ENCODE results near the gene IL16. TPM values are rescaled to one million over a fixed set of nuclear protein-coding genes. Genes with fewer than 3 reads are reported as not detected.
"Not testable (repeated sequence)": the region's sequence is repeated elsewhere in the genome, so short reads cannot be mapped to it uniquely, and the experiment has no call there.

The IL16 gene
- total RNA-seq, 1 donor from 2014 or later, result 2.5 TPM

DNA sequence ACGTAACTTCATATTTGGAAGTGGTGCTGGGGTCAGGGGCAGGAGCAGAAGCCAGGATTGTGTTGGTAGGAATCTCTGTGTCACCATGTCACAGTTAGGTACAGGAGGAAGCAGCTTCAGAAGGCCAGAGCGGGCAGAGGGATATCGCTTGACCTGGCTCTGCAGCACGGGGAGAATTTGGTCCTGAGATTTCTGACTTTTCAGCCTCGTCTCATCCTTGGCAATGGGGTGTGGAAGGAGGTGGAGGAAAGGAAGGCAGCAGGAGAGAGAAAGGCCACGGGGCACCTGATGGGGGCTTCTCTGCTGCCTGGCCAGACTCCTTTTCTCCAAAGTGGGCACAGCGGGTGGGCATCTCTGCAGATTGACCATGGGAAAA, 564 bp downstream of the IL16 start:
- intact Hi-C loops (cut with DNase I), result no loop called here
- DNase-seq (ENCODE audit: low spot score), result no peak

- intact Hi-C loops (cut with DNase I), result no loop called here
- DNase-seq (ENCODE audit: low spot score), result no peak
These were observed 1.1 kb downstream of the IL16 start for GRCh38 chr15:81197688-81198281.

GRCh38 chr15:81199031-81199779, 2.5 kb downstream of the IL16 start:
- intact Hi-C loops (cut with DNase I), result no loop called here

DNA sequence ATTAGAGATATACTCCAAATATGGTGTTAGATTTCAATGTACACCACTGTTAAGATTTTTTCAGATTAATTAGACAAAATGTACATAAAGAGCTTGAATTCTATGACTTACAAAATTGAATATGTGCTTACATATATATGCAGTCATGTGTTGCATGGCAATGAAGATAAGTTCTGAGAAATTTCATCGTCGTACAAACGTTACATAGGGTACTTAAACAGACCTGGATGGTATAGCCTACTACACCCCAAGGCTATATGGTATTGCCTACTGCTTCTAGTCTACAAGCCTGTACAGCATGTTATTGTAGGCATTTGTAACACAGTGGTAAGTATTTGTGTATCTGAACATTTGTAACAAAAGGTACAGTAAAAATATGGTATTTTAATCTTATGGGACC, 9.3 kb downstream of the IL16 start:
- DNase-seq (ENCODE audit: low spot score), result no peak
- intact Hi-C loops (cut with DNase I), result no loop called here

More at GRCh38 chr15:81199031-81199779, 2.5 kb downstream of the IL16 start:
- no peak for DNase-seq (ENCODE audit: low spot score)

DNA sequence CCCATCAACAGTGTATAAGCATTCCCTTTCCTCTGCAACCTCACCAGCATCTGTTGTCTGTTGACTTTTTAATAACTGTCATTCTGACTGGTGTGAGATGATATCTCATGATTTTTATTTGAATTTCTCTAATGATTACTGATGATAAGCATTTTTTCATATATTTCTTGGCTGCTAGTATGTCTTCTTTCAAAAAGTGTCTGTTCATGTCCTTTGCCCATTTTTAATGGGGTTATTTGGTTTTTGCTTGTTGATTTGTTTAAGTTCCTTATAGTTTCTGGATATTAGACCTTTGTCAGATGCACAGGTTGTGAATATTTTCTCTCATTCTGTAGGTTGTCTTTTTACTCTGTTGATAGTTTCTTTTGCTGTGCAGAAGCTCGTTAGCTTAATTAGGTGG, 11.3 kb downstream of the IL16 start:
- intact Hi-C loops (cut with DNase I); DNase-seq (ENCODE audit: low spot score): not testable (repeated sequence)

GRCh38 chr15:81209635-81210034, 13.0 kb downstream of the IL16 start:
- DNase-seq (ENCODE audit: low spot score), result no peak
- intact Hi-C loops (cut with DNase I), result no loop called here

GRCh38 chr15:81211376-81211775, 14.7 kb downstream of the IL16 start:
- DNase-seq (ENCODE audit: low spot score), result no peak
- intact Hi-C loops (cut with DNase I), result no loop called here

DNA sequence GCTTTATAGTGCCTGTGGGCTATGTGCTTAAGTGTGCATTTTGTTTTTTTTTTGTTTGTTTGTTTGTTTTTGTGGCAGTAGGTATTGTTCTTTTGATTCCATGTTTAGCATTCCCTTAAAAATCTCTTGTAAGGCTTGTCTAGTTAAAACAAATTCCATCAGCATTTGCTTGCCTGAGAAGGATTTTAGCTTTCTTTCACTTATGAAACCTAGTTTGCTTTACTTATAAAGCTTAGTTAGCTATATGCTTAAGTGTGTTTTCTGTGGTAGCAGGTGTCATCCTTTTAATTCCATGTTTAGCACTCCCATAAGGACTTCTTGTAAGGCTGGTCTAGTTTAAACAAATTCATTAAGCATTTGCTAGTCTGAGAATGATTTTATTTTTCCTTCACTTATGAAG, 17.3 kb downstream of the IL16 start:
- intact Hi-C loops (cut with DNase I), result no loop called here
- no peak for DNase-seq (ENCODE audit: low spot score)

- intact Hi-C loops (cut with DNase I), result no loop called here
- no peak for DNase-seq (ENCODE audit: low spot score)
These were observed 18.9 kb downstream of the IL16 start for GRCh38 chr15:81215531-81215930.

GRCh38 chr15:81215983-81216382, 19.3 kb downstream of the IL16 start:
- intact Hi-C loops (cut with DNase I), result no loop called here

GRCh38 chr15:81216422-81216821, 19.7 kb downstream of the IL16 start:
- no peak for DNase-seq (ENCODE audit: low spot score)
- intact Hi-C loops (cut with DNase I), result no loop called here

More at GRCh38 chr15:81215983-81216382, 19.3 kb downstream of the IL16 start:
- DNase-seq (ENCODE audit: low spot score), result no peak

GRCh38 chr15:81221449-81221848, 24.8 kb downstream of the IL16 start:
- DNase-seq (ENCODE audit: low spot score), result no peak
- intact Hi-C loops (cut with DNase I), result no loop called here

- intact Hi-C loops (cut with DNase I), result no loop called here
These were observed 25.3 kb downstream of the IL16 start for GRCh38 chr15:81222007-81222406.

GRCh38 chr15:81223346-81223971, 26.8 kb downstream of the IL16 start:
- no peak for DNase-seq (ENCODE audit: low spot score)
- intact Hi-C loops (cut with DNase I), result no loop called here

More at GRCh38 chr15:81222007-81222406, 25.3 kb downstream of the IL16 start:
- no peak for DNase-seq (ENCODE audit: low spot score)

GRCh38 chr15:81224232-81224631, 27.6 kb downstream of the IL16 start:
- intact Hi-C loops (cut with DNase I), result loop anchor here (2.0 kb wide), 1 partner anchor 63 kb away; no protein-coding TSS in a partner anchor
- DNase-seq (ENCODE audit: low spot score), result no peak

GRCh38 chr15:81225161-81225671, 28.5 kb downstream of the IL16 start:
- DNase-seq (ENCODE audit: low spot score), result no peak
- intact Hi-C loops (cut with DNase I), result loop anchor here (2.0 to 5.0 kb wide), 2 partner anchors 33 to 64 kb away; no protein-coding TSS in a partner anchor

- no peak for DNase-seq (ENCODE audit: low spot score)
- intact Hi-C loops (cut with DNase I), result loop anchor here (5.0 kb wide), 1 partner anchor 35 kb away; no protein-coding TSS in a partner anchor
These were observed 31.0 kb downstream of the IL16 start for GRCh38 chr15:81227716-81228115.

- no peak for DNase-seq (ENCODE audit: low spot score)
- intact Hi-C loops (cut with DNase I), result loop anchor here (5.0 kb wide), 1 partner anchor 37 kb away; no protein-coding TSS in a partner anchor
These were observed 32.9 kb downstream of the IL16 start for GRCh38 chr15:81229586-81229985.

DNA sequence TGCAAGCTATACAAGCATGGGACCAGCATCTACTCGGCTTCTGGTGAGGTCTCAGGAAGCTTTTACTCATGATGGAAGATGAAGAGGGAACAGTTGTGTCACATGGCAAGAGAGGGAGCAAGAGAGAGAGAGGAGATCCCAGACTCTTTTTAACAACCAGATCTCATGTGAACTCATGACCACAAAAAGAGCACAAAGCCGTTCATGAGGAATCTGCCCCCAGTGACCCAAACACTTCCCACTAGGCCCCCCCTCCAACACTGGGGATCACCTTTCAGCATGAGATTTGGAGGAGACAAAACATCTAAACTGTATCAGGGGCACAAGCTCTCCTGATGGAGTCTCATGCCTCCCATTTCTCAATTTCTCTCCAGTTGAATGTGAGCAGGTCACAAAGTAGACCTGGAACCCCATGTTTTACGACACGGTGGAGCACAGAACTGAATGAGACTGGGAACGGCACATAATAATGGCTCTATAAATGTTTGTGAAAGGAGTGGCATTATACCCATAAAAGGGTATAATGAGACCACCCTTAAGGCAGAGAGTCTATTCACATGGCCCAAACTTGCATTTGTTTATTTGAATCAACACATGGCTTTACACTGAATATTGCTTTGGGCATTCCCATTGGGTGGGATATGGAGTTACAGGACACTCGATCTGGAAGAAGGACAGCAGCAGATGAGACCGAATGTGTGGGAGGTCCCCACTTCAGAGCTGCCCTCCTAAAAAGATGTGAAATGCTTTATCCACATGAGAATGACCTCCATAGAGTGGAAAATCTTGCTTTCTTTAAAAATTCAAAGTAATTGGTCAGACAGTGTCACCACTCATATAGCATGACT, 38.8 kb downstream of the IL16 start:
- intact Hi-C loops (cut with DNase I), result no loop called here
- no peak for DNase-seq (ENCODE audit: low spot score)
